SK-N-SH (cell line): ENCODE results near the gene MTX2. TPM values are rescaled to one million over a fixed set of nuclear protein-coding genes. Genes with fewer than 3 reads are reported as not detected.

ENCODE experiments used
- CTCF ChIA-PET: fragments of 300-600, 350-600 bp; formaldehyde crosslinking; extraction: SDS; loops from one replicate; lab custom pipeline; 2021; lab: Yijun Ruan, JAX
- POLR2A ChIA-PET: fragments of 350-600 bp; sonication (Branson Sonifier 250); formaldehyde crosslinking; extraction: SDS; loops from one replicate; lab custom pipeline; 2020; ENCODE audit warnings: antibody characterized with exemption, inconsistent platforms; lab: Yijun Ruan, JAX
- DNase-seq: peaks from one replicate; pipeline ENCODE4 v3.0.0; 2012
- H2AFZ ChIP-seq: fragments of 200-600 bp; sonication (generic); 2 replicates; pipeline ENCODE4 v1.8.1; 2016; ENCODE audit warnings: antibody characterized with exemption, mild to moderate bottlenecking, low read depth
- H3F3A ChIP-seq: fragments of 200-600 bp; sonication (generic); replicated peaks from 2 replicates; pipeline ENCODE3; 2016; ENCODE audit warnings: antibody characterized with exemption, mild to moderate bottlenecking; ENCODE audit not compliant: insufficient read depth
- H3K27ac ChIP-seq, 2 experiments: fragments of 200-500 bp in 1 of 2; fragments of 200-600 bp in 1 of 2; sonication (Bioruptor generic) in 1 of 2; sonication (generic), shearing (Covaris generic) in 1 of 2; 2 replicates each; pipeline versions ENCODE4 v1.5.1 to v1.6.1; 2014 to 2016; ENCODE audit warnings: low read depth in 2 of 2, inconsistent platforms in 1 of 2, low read length in 1 of 2, mild to moderate bottlenecking in 1 of 2, mixed read lengths in 1 of 2
- H3K27me3 ChIP-seq: fragments of 200-600 bp; sonication (generic), shearing (Covaris generic); 2 replicates; pipeline ENCODE4 v1.6.1; 2016; ENCODE audit warnings: mixed run types; ENCODE audit not compliant: insufficient read depth
- H3K36me3 ChIP-seq, 2 experiments: fragments of 200-500 bp in 1 of 2; fragments of 200-600 bp in 1 of 2; sonication (Bioruptor generic) in 1 of 2; sonication (generic) in 1 of 2; replicated peaks in 1 of 2; 2 replicates each; pipeline versions ENCODE3 to v1.5.1; 2014 to 2016; ENCODE audit warnings: low read length in 1 of 2, mild to moderate bottlenecking in 1 of 2; ENCODE audit not compliant: insufficient read depth in 2 of 2, control insufficient read depth in 1 of 2
- H3K4me1 ChIP-seq, 2 experiments: fragments of 200-500 bp in 1 of 2; fragments of 200-600 bp in 1 of 2; sonication (Bioruptor generic) in 1 of 2; sonication (generic), shearing (Covaris generic) in 1 of 2; 2 replicates each; pipeline versions ENCODE4 v1.5.1 to v1.6.1; 2014 to 2016; ENCODE audit warnings: low read depth in 1 of 2, low read length in 1 of 2, mixed run types in 1 of 2; ENCODE audit not compliant: insufficient read depth in 2 of 2, control insufficient read depth in 1 of 2
- H3K4me2 ChIP-seq: fragments of 200-600 bp; sonication (generic), shearing (Covaris generic); 2 replicates; pipeline ENCODE4 v1.6.1; 2017; ENCODE audit warnings: mixed run types
- H3K4me3 ChIP-seq, 2 experiments: fragments of 200-500 bp in 1 of 2; fragments of 200-600 bp in 1 of 2; sonication (Bioruptor generic) in 1 of 2; sonication (generic), shearing (Covaris generic) in 1 of 2; 2 replicates each; pipeline versions ENCODE4 v1.5.1 to v1.8.1; 2014 to 2016; ENCODE audit warnings: low read depth in 2 of 2, inconsistent platforms in 1 of 2, low read length in 1 of 2, mild to moderate bottlenecking in 1 of 2, mixed read lengths in 1 of 2, moderate library complexity in 1 of 2
- H3K79me2 ChIP-seq: fragments of 200-600 bp; sonication (generic); 2 replicates; pipeline ENCODE4 v1.8.1; 2017; ENCODE audit warnings: mild to moderate bottlenecking; ENCODE audit not compliant: insufficient read depth
- H3K9ac ChIP-seq: fragments of 200-600 bp; sonication (generic); 2 replicates; pipeline ENCODE4 v1.6.1; 2017; ENCODE audit warnings: mixed run types
- H3K9me2 ChIP-seq: fragments of 200-600 bp; sonication (generic); 2 replicates; pipeline ENCODE4 v1.6.1; 2017; ENCODE audit warnings: mixed run types
- H3K9me3 ChIP-seq: fragments of 200-600 bp; sonication (generic); 2 replicates; pipeline ENCODE4 v1.6.1; 2017; ENCODE audit warnings: mixed run types, mild to moderate bottlenecking, moderate library complexity
- H4K20me1 ChIP-seq: fragments of 200-600 bp; sonication (generic); 2 replicates; pipeline ENCODE4 v1.6.1; 2017; ENCODE audit warnings: mild to moderate bottlenecking, mixed run types; ENCODE audit not compliant: insufficient read depth
- EP300 ChIP-seq, 2 experiments: IDR thresholded peaks; 2 replicates each; pipeline versions ENCODE4 v1.4.0 to v1.6.1; 2012; ENCODE audit warnings: borderline replicate concordance in 1 of 2, low read depth in 1 of 2, low read length in 1 of 2
- EZH2phosphoT487 ChIP-seq: fragments of 200-600 bp; sonication (generic); IDR thresholded peaks from 2 replicates; pipeline ENCODE4 v1.6.1; 2017; ENCODE audit warnings: low read depth, mixed run types, mild to moderate bottlenecking, antibody characterized with exemption, moderate library complexity, borderline replicate concordance
- GABPA ChIP-seq: IDR thresholded peaks from 2 replicates; pipeline ENCODE4 v1.4.0; 2012; ENCODE audit warnings: low read depth, mild to moderate bottlenecking
- GATA2 ChIP-seq: sonication (generic); formaldehyde crosslinking; IDR thresholded peaks from 2 replicates; pipeline ENCODE4 v1.5.0; 2020; ENCODE audit warnings: mild to moderate bottlenecking, missing genetic modification reagents
- JUND ChIP-seq: IDR thresholded peaks from 2 replicates; pipeline ENCODE4 v1.4.0; 2012
- MEF2A ChIP-seq: IDR thresholded peaks from 2 replicates; pipeline ENCODE4 v1.4.0; 2012; ENCODE audit warnings: low read depth, borderline replicate concordance
- MXI1 ChIP-seq: IDR thresholded peaks from 2 replicates; pipeline ENCODE4 v1.6.1; 2012; ENCODE audit warnings: mild to moderate bottlenecking, low read depth, low read length, improper control_type of control experiment
- NFIC ChIP-seq: IDR thresholded peaks from 2 replicates; pipeline ENCODE4 v1.4.0; 2012; ENCODE audit warnings: borderline replicate concordance
- NRF1 ChIP-seq: IDR thresholded peaks from 2 replicates; pipeline ENCODE4 v1.6.1; 2012; ENCODE audit warnings: low read depth, mild to moderate bottlenecking, low read length
- POLR2AphosphoS5 ChIP-seq: IDR thresholded peaks from 2 replicates; pipeline ENCODE4 v1.6.1; 2012; ENCODE audit warnings: low read depth, low read length
- RFX5 ChIP-seq: IDR thresholded peaks from 2 replicates; pipeline ENCODE4 v1.6.1; 2012; ENCODE audit warnings: mild to moderate bottlenecking, improper control_type of control experiment, low read length
- RXRA ChIP-seq: IDR thresholded peaks from 2 replicates; pipeline ENCODE4 v1.4.0; 2012; ENCODE audit warnings: low read depth, mild to moderate bottlenecking, borderline replicate concordance
- SIN3A ChIP-seq: IDR thresholded peaks from 2 replicates; pipeline ENCODE4 v1.6.1; 2012; ENCODE audit warnings: low read depth, mild to moderate bottlenecking, low read length, moderate library complexity, borderline replicate concordance
- SMC3 ChIP-seq: IDR thresholded peaks from 2 replicates; pipeline ENCODE4 v1.6.1; 2012; ENCODE audit warnings: low read depth, low read length, improper control_type of control experiment
- TAF1 ChIP-seq: IDR thresholded peaks from 2 replicates; pipeline ENCODE4 v1.6.1; 2012; ENCODE audit warnings: low read depth, mild to moderate bottlenecking, low read length, moderate library complexity, borderline replicate concordance
- TCF12 ChIP-seq: IDR thresholded peaks from 2 replicates; pipeline ENCODE4 v1.4.0; 2012
- TEAD4 ChIP-seq: IDR thresholded peaks from 2 replicates; pipeline ENCODE4 v1.4.0; 2012; ENCODE audit warnings: mild to moderate bottlenecking, borderline replicate concordance; ENCODE audit not compliant: insufficient read depth
- YY1 ChIP-seq: IDR thresholded peaks from 2 replicates; pipeline ENCODE4 v1.4.0; 2012; ENCODE audit warnings: low read depth, mild to moderate bottlenecking
- WGBS: methylation state at CpG from one replicate; pipeline ENCODE4 v1.1.6; 2017; ENCODE audit warnings: low lambda C conversion rate; 5-methylcytosine and 5-hydroxymethylcytosine counted together
- polyA plus RNA-seq, 3 experiments: library from polyadenylated mRNA; depleted of rRNA; stranded (reverse); fragments of >200 nt; gene quantifications; 2 replicates each; pipeline ENCODE4 v1.2.3, GENCODE V29; 2012
- TF ChIP-seq, protein P1 (sequence below): IDR thresholded peaks from 2 replicates; pipeline ENCODE4 v1.4.0; 2012; ENCODE audit warnings: low read depth
- TF ChIP-seq, protein P2 (sequence below): fragments of 200-600 bp; sonication (generic); IDR thresholded peaks from 2 replicates; pipeline ENCODE4 v1.6.1; 2017; ENCODE audit warnings: antibody characterized with exemption, mild to moderate bottlenecking, moderate library complexity
- TF ChIP-seq, protein P3 (sequence below): IDR thresholded peaks from 2 replicates; pipeline ENCODE4 v1.4.0; 2012; ENCODE audit warnings: low read depth, borderline replicate concordance

Gene MTX2
- polyA plus RNA-seq, 1 of the 3 experiments (the other 2 are of a cell fraction): 44.4 TPM

DNA sequence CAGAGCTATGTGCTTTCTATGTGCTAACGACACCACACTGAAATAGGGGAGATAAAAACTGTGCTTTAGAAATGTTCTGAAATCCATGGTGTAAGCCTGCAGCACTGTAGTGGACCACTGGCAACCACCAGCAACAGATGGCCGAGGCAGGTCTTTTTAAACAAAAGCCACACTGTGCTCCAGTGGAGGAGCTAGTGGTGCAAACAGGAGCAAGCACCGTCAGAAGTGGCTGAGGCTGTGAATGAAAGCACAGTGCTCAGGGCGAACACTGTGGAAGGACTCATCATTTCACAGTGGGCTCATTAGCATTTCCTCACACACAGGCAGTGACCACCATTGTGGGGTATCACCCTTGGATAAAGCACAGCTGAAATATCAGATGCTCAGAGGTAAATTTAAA, 22.9 kb upstream of the MTX2 start:
- H3K4me1 ChIP-seq: no peaks in the 10 kb centered on the region
- no peaks in the 10 kb centered on the region for H3K36me3 ChIP-seq
- H3K27ac ChIP-seq: no peak overlapping the region
- no peaks in the 10 kb centered on the region for H3K27me3 ChIP-seq
- H3K4me2 ChIP-seq: no peak overlapping the region
- ChIA-PET CTCF (interaction anchor here (0.8 to 1.7 kb wide), 3 partner anchors 9 to 106 kb away, joined by 3 to 4 read pairs (median 4); no protein-coding TSS in a partner anchor), POLR2A (no interaction called here)
- DNase-seq: no peak
- H4K20me1 ChIP-seq: no peaks in the 10 kb centered on the region
- no peak overlapping the region for H3K4me3 ChIP-seq
- no peaks in the 10 kb centered on the region for H3K9me3 ChIP-seq
- 58% methylated on average over 4 of the region's 4 CpGs for WGBS
- no peaks in the 10 kb centered on the region for H3F3A ChIP-seq
- H3K9ac ChIP-seq: no peak overlapping the region
- no peak overlapping the region for H2AFZ ChIP-seq
- H3K79me2 ChIP-seq: no peaks in the 10 kb centered on the region
- H3K9me2 ChIP-seq: no peaks in the 10 kb centered on the region
- TF ChIP-seq MEF2A (no peak), NFIC (no peak), RXRA (no peak), SIN3A (no peak), GATA2 (CRISPR knock-in tag) (no peak), EZH2phosphoT487 (no peak), SMC3 (no peak), TEAD4 (no peak), MXI1 (no peak)

DNA sequence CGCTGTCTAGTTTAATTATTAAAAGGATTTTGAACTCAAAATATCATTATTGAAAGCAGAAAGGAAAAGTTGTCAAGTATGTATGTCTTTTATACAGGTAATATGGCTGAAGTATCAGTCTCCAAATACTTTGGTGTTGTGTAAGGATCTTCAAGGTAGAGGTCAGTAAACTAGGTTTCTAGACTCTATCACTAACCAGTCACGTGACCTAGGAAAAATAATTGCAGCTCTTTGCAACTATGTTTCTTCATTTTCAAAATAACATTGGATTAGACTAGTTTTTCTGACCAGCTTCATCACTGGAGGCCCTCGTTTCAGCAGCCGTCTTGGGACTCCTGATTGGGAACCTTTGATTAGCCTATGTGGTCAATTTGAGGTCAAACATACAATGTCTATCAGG, 21.4 kb upstream of the MTX2 start:
- H3K4me1 ChIP-seq: no peaks in the 10 kb centered on the region
- no peak overlapping the region for H3K4me3 ChIP-seq
- H3K9ac ChIP-seq: no peak overlapping the region
- DNase-seq: no peak
- H3K9me2 ChIP-seq: no peaks in the 10 kb centered on the region
- H3K27ac ChIP-seq: no peak overlapping the region
- no peaks in the 10 kb centered on the region for H4K20me1 ChIP-seq
- no peaks in the 10 kb centered on the region for H3K36me3 ChIP-seq
- no peak overlapping the region for H3K4me2 ChIP-seq
- no peak for TF ChIP-seq TCF12
- no peak for TF ChIP-seq GABPA
- TF ChIP-seq, protein P1, sequence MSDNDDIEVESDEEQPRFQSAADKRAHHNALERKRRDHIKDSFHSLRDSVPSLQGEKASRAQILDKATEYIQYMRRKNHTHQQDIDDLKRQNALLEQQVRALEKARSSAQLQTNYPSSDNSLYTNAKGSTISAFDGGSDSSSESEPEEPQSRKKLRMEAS: no peak
- no peak for TF ChIP-seq TAF1
- no peak for TF ChIP-seq EP300 (IDR thresholded peaks at IDR 0.05; ENCODE audit: borderline replicate concordance in 1 of 2, low read depth in 1 of 2, low read length in 1 of 2)
- no peaks in the 10 kb centered on the region for H3F3A ChIP-seq
- H3K79me2 ChIP-seq: no peaks in the 10 kb centered on the region
- POLR2A ChIA-PET: no interaction called here
- no peak overlapping the region for H2AFZ ChIP-seq
- WGBS: 46% methylated on average over 4 of the region's 4 CpGs
- H3K27me3 ChIP-seq: no peaks in the 10 kb centered on the region
- CTCF ChIA-PET: interaction anchor here (1.1 to 1.7 kb wide), 2 partner anchors 13 to 107 kb away, joined by 3 to 4 read pairs; no protein-coding TSS in a partner anchor
- H3K9me3 ChIP-seq: no peaks in the 10 kb centered on the region

DNA sequence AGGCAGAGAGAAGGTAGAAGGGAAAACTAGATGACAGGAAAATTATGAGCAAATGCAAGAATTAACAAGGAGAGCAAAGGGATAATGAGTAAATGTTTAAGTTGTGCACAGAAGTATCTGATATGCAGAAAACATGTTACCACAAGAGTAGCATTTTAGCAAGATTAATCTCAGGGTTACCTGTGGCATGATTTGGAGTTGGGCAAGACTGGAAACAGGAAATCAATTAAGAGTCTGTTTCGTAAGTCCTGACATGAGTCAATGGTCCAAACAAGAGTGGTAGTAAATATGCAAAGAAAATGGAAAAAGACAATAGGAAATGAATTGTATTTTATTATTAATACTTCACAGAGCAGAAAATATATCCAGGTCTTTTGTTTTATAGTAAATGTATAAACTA, 17.3 kb upstream of the MTX2 start:
- WGBS: 33% methylated on average over 1 of the region's 1 CpG
- CTCF ChIA-PET: no interaction called here
- no peaks in the 10 kb centered on the region for H3K9me3 ChIP-seq
- no peak for TF ChIP-seq MEF2A
- TF ChIP-seq, protein P2, sequence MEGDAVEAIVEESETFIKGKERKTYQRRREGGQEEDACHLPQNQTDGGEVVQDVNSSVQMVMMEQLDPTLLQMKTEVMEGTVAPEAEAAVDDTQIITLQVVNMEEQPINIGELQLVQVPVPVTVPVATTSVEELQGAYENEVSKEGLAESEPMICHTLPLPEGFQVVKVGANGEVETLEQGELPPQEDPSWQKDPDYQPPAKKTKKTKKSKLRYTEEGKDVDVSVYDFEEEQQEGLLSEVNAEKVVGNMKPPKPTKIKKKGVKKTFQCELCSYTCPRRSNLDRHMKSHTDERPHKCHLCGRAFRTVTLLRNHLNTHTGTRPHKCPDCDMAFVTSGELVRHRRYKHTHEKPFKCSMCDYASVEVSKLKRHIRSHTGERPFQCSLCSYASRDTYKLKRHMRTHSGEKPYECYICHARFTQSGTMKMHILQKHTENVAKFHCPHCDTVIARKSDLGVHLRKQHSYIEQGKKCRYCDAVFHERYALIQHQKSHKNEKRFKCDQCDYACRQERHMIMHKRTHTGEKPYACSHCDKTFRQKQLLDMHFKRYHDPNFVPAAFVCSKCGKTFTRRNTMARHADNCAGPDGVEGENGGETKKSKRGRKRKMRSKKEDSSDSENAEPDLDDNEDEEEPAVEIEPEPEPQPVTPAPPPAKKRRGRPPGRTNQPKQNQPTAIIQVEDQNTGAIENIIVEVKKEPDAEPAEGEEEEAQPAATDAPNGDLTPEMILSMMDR: no peak
- no peak for TF ChIP-seq POLR2AphosphoS5
- TF ChIP-seq, protein P3, sequence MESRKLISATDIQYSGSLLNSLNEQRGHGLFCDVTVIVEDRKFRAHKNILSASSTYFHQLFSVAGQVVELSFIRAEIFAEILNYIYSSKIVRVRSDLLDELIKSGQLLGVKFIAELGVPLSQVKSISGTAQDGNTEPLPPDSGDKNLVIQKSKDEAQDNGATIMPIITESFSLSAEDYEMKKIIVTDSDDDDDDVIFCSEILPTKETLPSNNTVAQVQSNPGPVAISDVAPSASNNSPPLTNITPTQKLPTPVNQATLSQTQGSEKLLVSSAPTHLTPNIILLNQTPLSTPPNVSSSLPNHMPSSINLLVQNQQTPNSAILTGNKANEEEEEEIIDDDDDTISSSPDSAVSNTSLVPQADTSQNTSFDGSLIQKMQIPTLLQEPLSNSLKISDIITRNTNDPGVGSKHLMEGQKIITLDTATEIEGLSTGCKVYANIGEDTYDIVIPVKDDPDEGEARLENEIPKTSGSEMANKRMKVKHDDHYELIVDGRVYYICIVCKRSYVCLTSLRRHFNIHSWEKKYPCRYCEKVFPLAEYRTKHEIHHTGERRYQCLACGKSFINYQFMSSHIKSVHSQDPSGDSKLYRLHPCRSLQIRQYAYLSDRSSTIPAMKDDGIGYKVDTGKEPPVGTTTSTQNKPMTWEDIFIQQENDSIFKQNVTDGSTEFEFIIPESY: no peak
- TF ChIP-seq, protein P1: no peak
- no peak for TF ChIP-seq JUND
- no peak for TF ChIP-seq RXRA
- no peak for TF ChIP-seq YY1
- no peak for TF ChIP-seq RFX5
- no peak for TF ChIP-seq NRF1

More for the DNA sequence above, 17.3 kb upstream of the MTX2 start:
- POLR2A ChIA-PET: no interaction called here
- no peak overlapping the region for H3K9ac ChIP-seq
- H3K9me2 ChIP-seq: no peaks in the 10 kb centered on the region
- no peak overlapping the region for H2AFZ ChIP-seq
- DNase-seq: no peak
- H3K4me3 ChIP-seq: no peak overlapping the region
- no peaks in the 10 kb centered on the region for H3K27me3 ChIP-seq
- H4K20me1 ChIP-seq: no peaks in the 10 kb centered on the region
- H3K27ac ChIP-seq: no peak overlapping the region
- no peak overlapping the region for H3K4me2 ChIP-seq
- no peaks in the 10 kb centered on the region for H3F3A ChIP-seq
- H3K36me3 ChIP-seq: no peaks in the 10 kb centered on the region
- H3K79me2 ChIP-seq: no peaks in the 10 kb centered on the region
- H3K4me1 ChIP-seq: no peaks in the 10 kb centered on the region
